SJCRH30 (cell line): ENCODE measurements around the gene TP53BP2. TPM values are rescaled to one million over a fixed set of nuclear protein-coding genes. Genes with fewer than 3 reads are reported as not detected.

Source experiments
- DNase-seq, 2 experiments: peaks; one replicate each; pipeline ENCODE4 v3.0.0-alpha.2; 2015 to 2020
- H3K27ac ChIP-seq: fragments of 250-450 bp; sonication (Bioruptor Pico); 2 replicates; pipeline ENCODE4 v1.5.1; 2020; ENCODE audit warnings: mild to moderate bottlenecking, moderate library complexity
- H3K27me3 ChIP-seq: fragments of 250-450 bp; sonication (Bioruptor Pico); 2 replicates; pipeline ENCODE4 v1.5.1; 2020; ENCODE audit warnings: mild to moderate bottlenecking, moderate library complexity
- H3K36me3 ChIP-seq: fragments of 250-450 bp; sonication (Bioruptor Pico); 2 replicates; pipeline ENCODE4 v1.5.1; 2020; ENCODE audit warnings: mild to moderate bottlenecking, moderate library complexity
- H3K4me1 ChIP-seq: fragments of 250-450 bp; sonication (Bioruptor Pico); 2 replicates; pipeline ENCODE4 v1.5.1; 2020; ENCODE audit warnings: mild to moderate bottlenecking, moderate library complexity
- H3K4me3 ChIP-seq: fragments of 250-450 bp; sonication (Bioruptor Pico); 2 replicates; pipeline ENCODE4 v1.5.1; 2020; ENCODE audit warnings: mild to moderate bottlenecking, moderate library complexity
- H3K9me3 ChIP-seq: fragments of 250-450 bp; sonication (Bioruptor Pico); replicated peaks from 2 replicates; pipeline ENCODE4 v1.5.1; 2020; ENCODE audit warnings: mild to moderate bottlenecking, moderate library complexity
- total RNA-seq: library from RNA; depleted of rRNA; stranded (reverse); fragments of >200 nt; shearing (Covaris generic); gene quantifications from 2 replicates; pipeline ENCODE4 v1.2.3, GENCODE V29; 2014

The TP53BP2 gene
- total RNA-seq, 1 experiment from 2014 or later: 54.4 TPM

DNA sequence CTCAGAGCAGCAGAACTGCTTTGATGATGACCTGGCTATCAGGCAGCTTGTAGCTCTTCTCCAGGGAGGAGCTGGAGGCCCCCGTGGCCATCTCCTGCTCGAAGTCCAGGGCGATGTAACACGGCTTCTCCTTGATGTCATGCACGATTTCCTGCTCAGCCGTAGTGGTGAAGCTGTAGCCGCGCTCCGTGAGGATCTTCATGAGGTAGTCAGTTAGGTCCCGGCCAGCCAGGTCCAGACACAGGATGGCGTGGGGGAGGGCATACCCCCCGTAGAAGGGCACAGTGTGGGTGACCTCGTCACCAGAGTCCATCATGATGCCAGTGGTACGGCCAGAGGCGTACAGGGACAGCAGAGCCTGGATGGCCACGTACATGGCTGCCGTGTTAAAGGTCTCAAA, 18.3 kb upstream of the TP53BP2 start:
- no peak for DNase-seq
- no peak overlapping the region for H3K27ac ChIP-seq
- no peak overlapping the region for H3K4me3 ChIP-seq
- H3K4me1 ChIP-seq: no peaks in the 10 kb centered on the region
- H3K27me3 ChIP-seq: no peaks in the 10 kb centered on the region
- H3K9me3 ChIP-seq: peaks cover 12% of the 10 kb centered on the region; the same call in 1 of the 2 replicates
- no peaks in the 10 kb centered on the region for H3K36me3 ChIP-seq

DNA sequence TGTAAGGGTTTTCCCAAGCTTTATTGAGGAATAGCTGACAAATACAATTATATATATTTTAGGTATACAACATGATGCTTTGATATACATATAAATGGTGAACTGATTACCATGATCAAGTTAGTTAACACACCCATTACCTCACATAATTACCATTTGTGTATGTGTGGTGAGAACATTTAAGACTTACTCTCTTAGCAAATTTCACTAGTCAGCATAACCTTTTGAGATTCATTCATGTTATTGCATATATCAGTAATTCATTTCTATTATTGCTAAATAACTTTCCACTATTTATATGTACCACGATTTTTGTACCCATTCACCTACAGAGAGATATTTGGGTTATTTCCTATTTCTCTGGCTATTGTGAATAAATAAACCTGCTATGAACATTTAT, 16.2 kb upstream of the TP53BP2 start:
- no peak for DNase-seq
- no peaks in the 10 kb centered on the region for H3K27me3 ChIP-seq
- peaks cover 8% of the 10 kb centered on the region; the same call in 1 of the 2 replicates for H3K9me3 ChIP-seq
- no peaks in the 10 kb centered on the region for H3K4me1 ChIP-seq
- H3K36me3 ChIP-seq: no peaks in the 10 kb centered on the region
- no peak overlapping the region for H3K27ac ChIP-seq
- no peak overlapping the region for H3K4me3 ChIP-seq

DNA sequence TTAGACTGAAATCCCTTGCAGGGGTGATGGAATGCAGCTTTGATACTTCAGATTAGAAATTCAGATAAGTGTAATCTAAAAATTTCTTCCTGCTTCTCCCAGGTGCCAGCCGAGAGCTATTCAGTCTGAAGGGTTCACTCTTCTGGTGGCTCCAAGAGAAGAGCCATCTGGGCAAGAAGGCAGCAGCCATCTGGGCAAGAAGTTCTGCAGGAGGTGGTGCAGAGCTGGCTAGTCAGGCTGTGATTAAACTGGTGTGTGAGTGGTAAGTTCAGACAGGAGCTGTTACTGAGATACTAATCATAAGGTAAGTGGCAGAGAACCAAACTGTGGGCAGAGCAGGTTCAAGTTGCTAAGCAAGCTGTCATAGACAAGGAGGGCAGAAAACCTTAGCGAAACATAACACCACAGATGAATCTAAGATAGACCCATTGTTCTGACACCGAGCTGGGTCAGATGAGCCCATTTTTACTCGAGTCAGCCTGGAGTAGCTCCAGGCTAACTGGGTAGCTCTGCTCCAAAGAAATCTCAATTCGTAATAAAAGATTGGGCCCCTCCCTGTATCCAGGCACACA, 14.4 kb upstream of the TP53BP2 start:
- no peaks in the 10 kb centered on the region for H3K27me3 ChIP-seq
- H3K9me3 ChIP-seq: peaks cover under 1% of the 10 kb centered on the region; the same call in 1 of the 2 replicates
- no peak overlapping the region for H3K4me3 ChIP-seq
- no peak overlapping the region for H3K27ac ChIP-seq
- H3K4me1 ChIP-seq: no peaks in the 10 kb centered on the region
- no peaks in the 10 kb centered on the region for H3K36me3 ChIP-seq
- no peak for DNase-seq

DNA sequence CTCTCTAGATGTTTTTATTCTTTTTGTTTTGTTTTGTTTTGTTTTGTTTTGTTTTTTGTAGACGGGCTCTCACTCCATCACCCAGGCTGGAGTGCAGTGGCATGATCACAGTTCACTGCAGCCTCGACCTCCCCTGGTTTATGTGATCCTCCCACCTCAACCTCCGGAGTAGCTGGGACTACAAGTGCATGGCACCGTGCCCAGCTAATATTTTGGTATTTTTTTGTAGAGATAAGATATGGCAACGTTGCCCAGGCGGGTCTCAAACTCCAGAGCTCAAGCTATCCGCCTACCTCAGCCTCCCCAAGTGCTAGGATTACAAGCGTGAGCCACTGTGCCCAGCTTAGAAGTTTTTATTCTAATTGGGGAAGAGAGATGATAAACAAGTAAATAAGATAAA, 13.3 kb upstream of the TP53BP2 start:
- H3K27me3 ChIP-seq: no peaks in the 10 kb centered on the region
- DNase-seq: no peak
- no peaks in the 10 kb centered on the region for H3K36me3 ChIP-seq
- H3K27ac ChIP-seq: no peak overlapping the region
- H3K9me3 ChIP-seq: no peaks in the 10 kb centered on the region
- no peaks in the 10 kb centered on the region for H3K4me1 ChIP-seq
- no peak overlapping the region for H3K4me3 ChIP-seq

DNA sequence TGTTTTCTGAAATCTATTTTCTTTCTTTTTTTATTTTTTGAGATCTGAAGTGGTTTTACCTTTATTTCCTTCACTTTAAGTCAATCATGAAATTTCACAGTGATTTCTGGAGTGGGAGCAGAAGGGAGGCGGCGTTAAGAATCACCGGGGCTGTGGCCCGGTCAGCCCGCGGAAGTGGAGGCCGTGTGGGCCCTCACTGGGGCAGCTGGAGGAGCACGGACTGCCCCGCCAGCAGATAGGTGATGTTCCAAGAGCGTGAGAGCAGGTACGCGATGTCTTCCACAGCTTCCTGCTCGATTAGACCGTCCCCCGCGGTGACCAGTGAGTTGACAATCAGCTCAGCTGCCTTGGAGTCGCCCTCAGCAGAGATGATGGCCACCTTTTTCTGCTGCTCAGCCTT, 10.6 kb upstream of the TP53BP2 start:
- no peak for DNase-seq
- Histone ChIP-seq H3K9me3 (no peaks in the 10 kb centered on the region), H3K4me3 (no peak overlapping the region), H3K27me3 (no peaks in the 10 kb centered on the region), H3K27ac (no peak overlapping the region), H3K36me3 (no peaks in the 10 kb centered on the region), H3K4me1 (no peaks in the 10 kb centered on the region)

DNA sequence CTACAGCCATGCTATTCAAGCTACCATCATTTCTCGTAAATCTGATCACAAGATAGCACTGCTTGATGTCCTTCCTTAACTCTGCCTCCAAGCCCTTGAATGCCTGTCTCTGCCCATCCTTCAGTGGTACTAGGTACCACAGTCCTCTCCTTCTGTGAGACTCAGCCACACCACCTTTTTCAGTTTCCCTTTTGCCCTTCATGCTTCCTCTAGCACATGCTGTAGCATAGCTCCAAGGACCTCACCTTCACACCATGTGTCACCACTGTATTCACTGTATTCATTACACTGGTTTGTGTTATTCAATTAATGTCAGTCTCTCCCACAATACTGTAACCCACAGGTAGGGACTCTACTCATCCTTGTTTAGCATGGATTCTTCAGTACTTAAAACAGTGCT, 8.0 kb upstream of the TP53BP2 start:
- H3K27ac ChIP-seq: no peak overlapping the region
- DNase-seq: no peak
- no peak overlapping the region for H3K4me3 ChIP-seq
- no peaks in the 10 kb centered on the region for H3K27me3 ChIP-seq
- no peaks in the 10 kb centered on the region for H3K9me3 ChIP-seq
- H3K36me3 ChIP-seq: no peaks in the 10 kb centered on the region
- H3K4me1 ChIP-seq: no peaks in the 10 kb centered on the region

DNA sequence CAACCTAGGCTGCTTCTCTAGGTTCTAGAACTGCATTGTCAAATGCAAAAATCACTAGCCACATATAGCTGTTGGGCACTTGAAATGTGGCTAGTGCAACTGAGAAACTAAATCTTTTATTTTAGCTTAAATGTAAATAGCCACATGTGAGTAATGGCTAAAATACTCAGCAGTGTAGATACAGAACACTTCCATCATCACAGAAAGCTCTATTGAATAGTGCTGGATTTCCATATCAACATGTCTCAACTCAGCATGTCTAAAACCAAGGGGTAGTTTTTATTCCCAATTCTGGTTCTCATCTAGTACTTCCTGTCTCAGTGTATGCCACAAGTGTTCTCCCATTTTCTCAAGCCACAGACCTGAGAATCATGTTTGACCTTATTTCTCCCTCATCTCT, 7.5 kb upstream of the TP53BP2 start:
- Histone ChIP-seq H3K36me3 (no peaks in the 10 kb centered on the region), H3K4me1 (no peaks in the 10 kb centered on the region), H3K9me3 (no peaks in the 10 kb centered on the region), H3K27me3 (no peaks in the 10 kb centered on the region), H3K4me3 (no peak overlapping the region), H3K27ac (no peak overlapping the region)
- DNase-seq: no peak

DNA sequence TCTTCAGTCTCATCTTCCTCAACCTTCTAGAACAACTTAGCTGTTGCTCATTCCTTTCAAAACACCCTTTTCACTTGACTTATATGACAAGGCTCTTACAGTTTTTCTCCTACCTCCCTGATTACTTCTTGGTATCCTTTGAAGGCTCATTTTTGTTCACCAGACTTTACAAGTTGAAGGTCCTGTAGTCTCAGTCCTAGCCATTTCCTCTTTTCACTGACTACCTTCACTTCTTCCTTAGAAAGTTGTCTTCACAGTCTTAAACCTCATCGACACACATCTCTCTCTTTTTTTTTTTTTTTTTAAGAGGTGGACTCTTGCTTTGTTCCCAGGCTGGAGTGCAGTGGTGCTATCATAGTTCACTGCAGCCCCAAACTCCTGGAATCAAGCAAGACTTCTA, 6.6 kb upstream of the TP53BP2 start:
- H3K4me1 ChIP-seq: no peaks in the 10 kb centered on the region
- no peak overlapping the region for H3K4me3 ChIP-seq
- no peaks in the 10 kb centered on the region for H3K27me3 ChIP-seq
- H3K36me3 ChIP-seq: no peaks in the 10 kb centered on the region
- no peak for DNase-seq
- no peaks in the 10 kb centered on the region for H3K9me3 ChIP-seq
- no peak overlapping the region for H3K27ac ChIP-seq

DNA sequence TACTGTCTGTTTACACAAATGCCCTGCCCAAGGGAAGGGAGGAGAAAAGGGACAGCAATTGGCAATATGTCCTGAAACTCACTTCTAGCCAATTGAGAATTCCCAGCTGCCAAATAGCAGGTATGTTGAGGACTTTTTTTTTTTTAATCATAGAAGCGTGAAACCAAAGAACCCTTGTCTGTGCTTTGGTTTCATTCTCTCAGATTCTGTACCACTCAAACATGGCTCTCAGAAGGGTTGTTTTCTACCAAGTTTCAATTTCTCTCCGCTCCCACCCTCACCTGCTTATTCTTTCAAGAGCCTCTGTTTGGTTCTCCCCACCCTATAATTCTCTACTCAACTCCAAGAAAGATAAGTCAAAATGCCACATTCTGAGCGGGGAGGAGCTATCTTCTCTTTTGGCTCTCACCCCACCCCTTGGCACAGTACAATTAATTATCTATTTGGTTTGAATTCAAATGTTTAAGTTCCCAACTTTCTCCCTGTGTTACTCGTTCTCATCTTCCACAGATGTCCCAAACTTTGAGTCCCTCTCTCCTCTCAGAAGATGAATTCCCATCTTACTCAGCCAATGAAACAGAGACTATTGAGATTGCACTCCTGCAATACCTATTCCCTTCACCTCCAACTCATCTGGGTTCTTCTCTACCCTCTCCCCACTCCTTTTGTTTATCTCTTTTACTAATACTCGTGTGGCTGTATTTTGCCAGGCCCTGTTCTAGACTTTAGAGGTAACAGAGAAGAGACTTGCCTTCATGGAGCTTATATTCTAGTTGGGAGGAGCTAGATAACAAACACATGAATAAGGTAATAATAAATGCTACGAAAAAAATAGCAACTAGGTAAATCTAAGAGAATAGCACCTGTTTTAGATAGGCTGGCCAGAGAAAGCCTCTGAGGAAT, 3.9 kb upstream of the TP53BP2 start:
- Histone ChIP-seq H3K9me3 (no peaks in the 10 kb centered on the region), H3K4me1 (no peaks in the 10 kb centered on the region), H3K27me3 (no peaks in the 10 kb centered on the region), H3K4me3 (no peak overlapping the region), H3K36me3 (no peaks in the 10 kb centered on the region), H3K27ac (no peak overlapping the region)
- no peak for DNase-seq

DNA sequence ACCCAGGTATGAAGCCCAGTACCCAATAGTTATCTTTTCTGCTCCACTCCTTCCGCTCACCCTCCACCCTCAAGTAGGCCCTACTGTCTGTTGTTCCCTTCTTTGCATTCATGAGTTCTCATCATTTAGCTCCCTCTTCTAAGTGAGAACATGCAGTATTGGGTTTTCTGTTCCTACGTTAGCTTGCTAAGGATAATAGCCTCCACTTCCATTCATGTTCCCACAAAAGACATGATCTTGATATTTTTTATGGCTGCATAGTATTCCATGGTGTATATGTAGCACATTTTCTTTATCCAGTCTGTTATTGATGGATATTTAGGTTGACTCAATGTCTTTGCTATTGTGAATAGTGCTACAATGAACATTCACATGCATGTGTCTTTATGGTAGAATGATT, 2.8 kb upstream of the TP53BP2 start:
- H3K36me3 ChIP-seq: no peaks in the 10 kb centered on the region
- no peak overlapping the region for H3K27ac ChIP-seq
- H3K4me1 ChIP-seq: no peaks in the 10 kb centered on the region
- no peaks in the 10 kb centered on the region for H3K27me3 ChIP-seq
- DNase-seq: no peak
- no peaks in the 10 kb centered on the region for H3K9me3 ChIP-seq
- H3K4me3 ChIP-seq: no peak overlapping the region

DNA sequence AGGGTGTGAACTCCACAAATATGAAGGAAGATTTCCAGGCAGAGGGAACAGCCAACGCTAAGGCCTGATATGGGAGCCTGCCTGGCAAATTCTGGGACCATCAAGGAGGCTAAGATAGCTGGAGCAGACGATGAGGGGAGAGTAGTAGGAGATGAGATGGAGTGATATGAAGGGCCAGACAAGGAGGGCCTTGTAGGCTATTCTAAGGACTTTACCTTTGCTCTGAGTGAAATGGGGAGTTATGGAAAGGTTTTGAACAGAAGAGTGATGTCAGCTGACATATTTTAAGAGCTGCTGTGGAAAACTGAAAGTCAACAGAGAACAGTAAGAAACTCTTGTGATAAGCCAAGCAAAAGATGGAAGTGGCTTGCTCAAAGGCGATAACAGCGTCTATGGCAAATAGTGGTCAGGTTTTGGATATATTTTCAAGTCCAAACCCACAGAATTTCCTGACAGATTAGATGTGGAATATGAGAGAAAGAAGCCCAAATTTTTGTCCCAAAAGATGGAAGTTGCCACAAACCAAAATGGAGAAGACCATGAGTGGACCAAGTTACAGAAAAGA, 2.1 kb upstream of the TP53BP2 start:
- H3K4me1 ChIP-seq: no peaks in the 10 kb centered on the region
- no peaks in the 10 kb centered on the region for H3K9me3 ChIP-seq
- no peak overlapping the region for H3K4me3 ChIP-seq
- H3K27ac ChIP-seq: no peak overlapping the region
- no peaks in the 10 kb centered on the region for H3K36me3 ChIP-seq
- DNase-seq: no peak
- H3K27me3 ChIP-seq: no peaks in the 10 kb centered on the region

DNA sequence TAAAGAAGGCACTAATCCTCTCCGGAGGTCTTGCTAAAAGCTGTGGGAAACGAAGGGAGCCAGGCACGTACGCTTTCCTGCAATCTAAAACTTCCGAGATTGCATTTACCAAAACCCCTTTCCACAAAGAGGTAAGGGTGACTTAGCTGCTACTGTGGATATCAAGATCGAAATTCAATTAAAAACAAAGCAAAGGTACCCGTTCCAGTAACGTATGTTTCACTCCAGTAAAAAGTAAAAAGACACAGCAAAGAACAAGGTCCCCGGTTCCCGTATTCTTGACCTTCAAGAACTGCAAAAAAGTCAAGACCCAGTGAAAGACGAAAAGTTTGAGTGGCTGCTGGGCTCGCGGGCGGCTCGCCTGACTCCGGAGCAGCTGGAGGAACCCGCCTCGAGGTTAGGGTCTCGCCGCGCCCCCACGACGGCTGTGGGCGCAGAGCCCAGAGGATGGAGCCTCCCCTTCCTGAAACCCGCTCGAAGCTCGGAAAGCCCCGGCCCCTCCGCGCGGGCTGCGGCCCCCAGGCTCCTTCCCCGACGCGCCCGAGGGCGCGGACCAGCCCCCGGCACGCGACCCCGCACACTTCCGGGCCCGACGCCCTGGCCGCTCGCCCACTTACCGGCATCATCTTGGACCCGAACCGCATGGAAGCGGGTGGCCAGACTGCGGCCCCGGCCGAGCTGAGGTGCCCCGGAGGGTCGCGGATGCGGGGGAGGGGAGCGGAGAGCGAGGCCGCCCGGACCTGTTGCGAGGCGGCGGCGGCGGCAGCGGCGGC, 524 bp downstream of the TP53BP2 start:
- Histone ChIP-seq H3K36me3 (no peaks in the 10 kb centered on the region), H3K27me3 (no peaks in the 10 kb centered on the region)

DNA sequence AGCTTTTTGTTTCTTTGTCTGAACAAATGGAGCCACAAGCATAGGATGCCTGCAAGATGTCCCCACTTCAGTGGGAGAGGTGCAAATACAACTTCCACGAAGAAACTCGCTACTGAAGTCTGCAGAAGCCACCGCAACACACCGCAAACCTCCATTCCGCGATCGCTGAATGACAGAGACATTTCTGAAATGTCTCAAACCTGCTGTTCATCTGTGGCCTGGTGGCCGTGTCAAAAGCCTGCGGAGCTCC, 1.0 kb downstream of the TP53BP2 start:
- Histone ChIP-seq H3K4me1 (peaks cover 4% of the 10 kb centered on the region; the same call in 1 of the 2 replicates), H3K27ac (peak overlapping the region; percentile 73), H3K36me3 (no peaks in the 10 kb centered on the region), H3K9me3 (no peaks in the 10 kb centered on the region), H3K27me3 (no peaks in the 10 kb centered on the region), H3K4me3 (peak overlapping the region; percentile 93)
- peak in 1 of 2 experiments; percentile 48 for DNase-seq

More for the DNA sequence above, 524 bp downstream of the TP53BP2 start:
- peak overlapping the region; percentile 93 for H3K4me3 ChIP-seq
- H3K4me1 ChIP-seq: peaks cover 4% of the 10 kb centered on the region; the same call in 1 of the 2 replicates
- H3K27ac ChIP-seq: peak overlapping the region; percentile 73
- no peaks in the 10 kb centered on the region for H3K9me3 ChIP-seq
- peak; percentile 70 to 73 for DNase-seq

DNA sequence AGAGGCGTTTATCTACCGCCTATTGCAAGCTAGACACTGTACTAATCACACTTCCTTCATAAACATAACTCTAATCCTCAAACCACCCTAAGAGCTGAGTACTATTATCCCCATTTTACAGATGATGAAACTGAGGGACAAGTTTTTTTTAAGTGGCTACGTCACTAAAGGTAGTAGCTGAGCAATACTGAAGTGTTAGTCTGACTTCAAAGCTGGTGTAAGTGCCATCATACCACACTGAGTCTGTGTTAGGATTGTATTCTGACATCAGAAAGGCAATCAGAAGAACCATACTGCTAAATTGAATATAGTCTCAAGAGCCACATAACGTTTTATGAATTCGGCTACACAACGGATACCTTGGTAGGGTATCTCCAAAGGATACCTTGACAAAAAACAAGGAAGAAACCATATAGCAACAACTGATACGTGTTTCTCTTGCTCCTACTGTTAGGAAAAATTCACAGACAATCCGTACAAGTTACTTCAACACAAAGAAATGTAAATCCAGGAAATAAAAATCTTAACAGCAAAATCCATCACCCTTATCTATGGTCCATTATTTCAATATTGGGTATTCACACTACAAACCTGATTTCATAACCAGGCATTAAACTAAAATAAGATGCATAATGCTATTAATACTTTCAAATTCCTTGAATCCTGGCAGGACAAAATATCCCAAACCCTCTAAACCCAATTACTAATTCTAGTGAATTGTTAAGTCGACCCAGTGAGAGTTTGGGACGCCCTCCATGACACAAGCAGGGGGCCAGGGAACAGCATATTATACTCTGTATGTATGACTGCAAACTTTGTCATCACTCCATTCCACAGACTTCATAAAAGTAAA, 1.6 kb downstream of the TP53BP2 start:
- no peak for DNase-seq
- no peaks in the 10 kb centered on the region for H3K27me3 ChIP-seq
- peaks cover 4% of the 10 kb centered on the region; the same call in 1 of the 2 replicates for H3K4me1 ChIP-seq
- peak overlapping the region; percentile 93 for H3K4me3 ChIP-seq
- H3K9me3 ChIP-seq: no peaks in the 10 kb centered on the region
- no peaks in the 10 kb centered on the region for H3K36me3 ChIP-seq
- H3K27ac ChIP-seq: peak overlapping the region; percentile 73; the same call in 1 of the 2 replicates
